ENCODE data around the gene RAD51B. TPM values are rescaled to one million over a fixed set of nuclear protein-coding genes. Genes with fewer than 3 reads are reported as not detected.

The RAD51B gene
- total and polyA plus RNA-seq, 2 of the 13 experiments (the other 11 are each of a cell fraction or from before 2014, with no cell fraction given) = 7.0 to 9.5 TPM

DNA sequence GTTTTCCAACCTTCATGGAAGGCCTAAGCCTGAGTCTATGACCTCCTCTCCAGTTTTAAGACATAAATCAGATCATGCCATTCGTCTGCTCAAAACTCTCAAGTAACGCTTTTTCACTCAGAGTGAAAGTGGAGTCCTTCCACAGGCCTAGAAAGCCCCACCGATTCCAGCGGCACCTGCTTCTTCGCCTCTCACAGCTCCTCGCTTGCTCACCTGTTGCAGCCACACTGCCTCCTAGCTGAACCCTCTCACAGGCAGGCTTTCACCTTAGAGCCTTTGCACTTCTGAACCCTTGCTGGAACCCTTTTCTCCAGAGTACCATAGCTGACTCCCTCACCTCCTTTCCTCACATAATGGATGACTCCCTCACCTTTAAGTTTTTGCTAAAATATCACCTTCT is 672.2 kb downstream of the RAD51B start:
- H3K4me2 ChIP-seq (ENCODE audit: low read depth, low read length) = no peak overlapping the region
- intact Hi-C loops (cut with micrococcal nuclease; ENCODE audit: unreplicated experiment) (no loop called here), in situ Hi-C loops (cut with HindIII; ENCODE audit: extremely low pct_ligation_motif_present, low pct_unique_long_range_greater_than_20kb) (no loop called here)
- H3K36me3 ChIP-seq (replicated peaks in 1 of 2; ENCODE audit: control insufficient read depth in 1 of 2, insufficient read depth in 2 of 2, low read length in 2 of 2) = no peaks in the 10 kb centered on the region
- peaks cover 11% of the 10 kb centered on the region for H3K4me1 ChIP-seq (ENCODE audit: insufficient read depth, low read length)
- ChIA-PET CTCF (ENCODE audit: low intra/inter-chr PET ratio, low total read pairs) (no interaction called here), POLR2A (no interaction called here)
- no peaks in the 10 kb centered on the region for H3K9me3 ChIP-seq (ENCODE audit: low read length)
- no peaks in the 10 kb centered on the region for H3K79me2 ChIP-seq (ENCODE audit: insufficient read depth, low read length)
- no peak overlapping the region for H2AFZ ChIP-seq (ENCODE audit: low read length)
- BruUV-seq (replicated peaks) = no TSS peak
- no peaks in the 10 kb centered on the region for H4K20me1 ChIP-seq (ENCODE audit: insufficient read depth, low read length)
- no peak for ATAC-seq
- WGBS (ENCODE audit: low lambda C conversion rate) = 88% methylated on average over 6 of the region's 6 CpGs
- no peak overlapping the region for H3K4me3 ChIP-seq (replicated peaks in 1 of 3; ENCODE audit: insufficient read depth in 1 of 3, low read depth in 2 of 3, low read length in 3 of 3)
- DNase-seq (ENCODE audit: low spot score) = no peak
- no peaks in the 10 kb centered on the region for H3K27me3 ChIP-seq (ENCODE audit: control insufficient read depth in 1 of 2, insufficient read depth in 2 of 2, low read length in 2 of 2)
- no peak overlapping the region for H3K9ac ChIP-seq (ENCODE audit: insufficient read depth, low read depth, low read length)
- no peak for FAIRE-seq
- no peak overlapping the region for H3K27ac ChIP-seq (ENCODE audit: extremely low read length, insufficient read depth, low read length)
- TF ChIP-seq ZKSCAN8 (CRISPR knock-in tag; IDR thresholded peaks at IDR 0.05; ENCODE audit: borderline replicate concordance) (no peak), FOXO4 (CRISPR knock-in tag; conservative IDR thresholded peaks at IDR 0.05) (no peak), NFAT5 (CRISPR knock-in tag; IDR thresholded peaks at IDR 0.05) (no peak), MIER2 (CRISPR knock-in tag; IDR thresholded peaks at IDR 0.05) (no peak), POLR2AphosphoS2 (IDR thresholded peaks at IDR 0.05; ENCODE audit: low read depth, low read length) (no peak), E2F5 (CRISPR knock-in tag; conservative IDR thresholded peaks at IDR 0.05) (no peak), TFAP4 (IDR thresholded peaks at IDR 0.05; ENCODE audit: borderline replicate concordance, low read depth) (no peak), SP5 (CRISPR knock-in tag; IDR thresholded peaks at IDR 0.05; ENCODE audit: borderline replicate concordance, low read depth) (no peak), ZNF766 (CRISPR knock-in tag; IDR thresholded peaks at IDR 0.05; ENCODE audit: borderline replicate concordance) (no peak), ZBTB38 (CRISPR knock-in tag; IDR thresholded peaks at IDR 0.05) (no peak), TBX2 (CRISPR knock-in tag; IDR thresholded peaks at IDR 0.05; ENCODE audit: borderline replicate concordance) (no peak)
- TF ChIP-seq, protein P1, sequence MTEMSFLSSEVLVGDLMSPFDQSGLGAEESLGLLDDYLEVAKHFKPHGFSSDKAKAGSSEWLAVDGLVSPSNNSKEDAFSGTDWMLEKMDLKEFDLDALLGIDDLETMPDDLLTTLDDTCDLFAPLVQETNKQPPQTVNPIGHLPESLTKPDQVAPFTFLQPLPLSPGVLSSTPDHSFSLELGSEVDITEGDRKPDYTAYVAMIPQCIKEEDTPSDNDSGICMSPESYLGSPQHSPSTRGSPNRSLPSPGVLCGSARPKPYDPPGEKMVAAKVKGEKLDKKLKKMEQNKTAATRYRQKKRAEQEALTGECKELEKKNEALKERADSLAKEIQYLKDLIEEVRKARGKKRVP (CRISPR knock-in tag; IDR thresholded peaks at IDR 0.05) = no peak
- TF ChIP-seq, protein P2, sequence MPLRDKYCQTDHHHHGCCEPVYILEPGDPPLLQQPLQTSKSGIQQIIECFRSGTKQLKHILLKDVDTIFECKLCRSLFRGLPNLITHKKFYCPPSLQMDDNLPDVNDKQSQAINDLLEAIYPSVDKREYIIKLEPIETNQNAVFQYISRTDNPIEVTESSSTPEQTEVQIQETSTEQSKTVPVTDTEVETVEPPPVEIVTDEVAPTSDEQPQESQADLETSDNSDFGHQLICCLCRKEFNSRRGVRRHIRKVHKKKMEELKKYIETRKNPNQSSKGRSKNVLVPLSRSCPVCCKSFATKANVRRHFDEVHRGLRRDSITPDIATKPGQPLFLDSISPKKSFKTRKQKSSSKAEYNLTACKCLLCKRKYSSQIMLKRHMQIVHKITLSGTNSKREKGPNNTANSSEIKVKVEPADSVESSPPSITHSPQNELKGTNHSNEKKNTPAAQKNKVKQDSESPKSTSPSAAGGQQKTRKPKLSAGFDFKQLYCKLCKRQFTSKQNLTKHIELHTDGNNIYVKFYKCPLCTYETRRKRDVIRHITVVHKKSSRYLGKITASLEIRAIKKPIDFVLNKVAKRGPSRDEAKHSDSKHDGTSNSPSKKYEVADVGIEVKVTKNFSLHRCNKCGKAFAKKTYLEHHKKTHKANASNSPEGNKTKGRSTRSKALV (CRISPR knock-in tag; IDR thresholded peaks at IDR 0.05) = no peak

Measured in HepG2 (cell line).